ENCODE measurements around the gene SOX12.
"Not testable (repeated sequence)": the region's sequence is repeated elsewhere in the genome, so short reads cannot be mapped to it uniquely, and the experiment has no call there.

Gene SOX12

DNA sequence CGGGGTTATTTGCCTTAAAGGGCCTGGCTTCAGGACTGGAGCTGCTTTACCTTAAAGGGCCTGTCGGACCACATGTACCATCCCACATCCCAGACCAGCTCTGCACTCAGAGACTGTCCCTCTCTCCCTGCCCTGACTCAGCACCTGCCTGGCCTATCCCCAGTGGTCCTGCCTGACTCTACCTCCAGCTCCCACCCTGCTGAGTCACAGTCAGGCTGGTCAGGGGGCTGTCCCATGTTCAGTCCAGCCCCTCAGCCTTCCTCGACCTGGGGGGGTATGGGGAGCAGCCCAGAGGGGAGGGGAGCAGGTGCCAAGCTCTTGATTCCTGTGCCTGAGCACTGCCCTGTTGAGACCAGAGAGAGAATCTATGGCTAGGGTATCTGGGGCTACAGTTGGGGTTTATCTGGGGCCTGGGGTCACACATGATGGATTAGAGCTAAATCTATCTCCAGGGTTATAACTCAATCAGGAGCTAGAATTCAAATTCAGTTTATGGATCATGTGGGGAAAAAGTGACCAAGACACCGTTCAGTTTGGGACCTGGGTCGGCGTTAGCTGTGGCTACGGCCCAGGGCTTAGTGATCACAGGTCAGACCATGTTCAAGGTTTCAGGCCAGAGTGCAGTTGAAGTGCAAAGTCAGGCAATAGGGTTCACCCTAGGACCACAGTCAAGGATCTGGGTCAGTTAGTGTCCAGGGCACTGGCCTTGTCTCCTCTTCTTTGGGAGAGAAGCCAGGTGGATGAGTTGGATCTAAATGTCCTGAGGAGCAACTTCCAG lies 45.8 kb downstream of the SOX12 start:
- Histone ChIP-seq H3K4me1 (ENCODE audit: control insufficient read depth, insufficient read depth, low read length, poor library complexity, severe bottlenecking) (peaks cover 8% of the 10 kb centered on the region), H3K27me3 (replicated peaks; ENCODE audit: control insufficient read depth, insufficient read depth, low read length, poor library complexity, severe bottlenecking) (no peaks in the 10 kb centered on the region), H3K36me3 (ENCODE audit: control insufficient read depth, insufficient read depth, low read length) (no peaks in the 10 kb centered on the region), H3K9me3 (ENCODE audit: control insufficient read depth, low read length) (no peaks in the 10 kb centered on the region), H3K4me3 (ENCODE audit: insufficient read depth, low read depth, low read length, poor library complexity, severe bottlenecking) (no peak overlapping the region), H3K27ac (ENCODE audit: insufficient read depth, low read length, poor library complexity, severe bottlenecking) (no peak overlapping the region)
- DNase-seq: no peak

DNA sequence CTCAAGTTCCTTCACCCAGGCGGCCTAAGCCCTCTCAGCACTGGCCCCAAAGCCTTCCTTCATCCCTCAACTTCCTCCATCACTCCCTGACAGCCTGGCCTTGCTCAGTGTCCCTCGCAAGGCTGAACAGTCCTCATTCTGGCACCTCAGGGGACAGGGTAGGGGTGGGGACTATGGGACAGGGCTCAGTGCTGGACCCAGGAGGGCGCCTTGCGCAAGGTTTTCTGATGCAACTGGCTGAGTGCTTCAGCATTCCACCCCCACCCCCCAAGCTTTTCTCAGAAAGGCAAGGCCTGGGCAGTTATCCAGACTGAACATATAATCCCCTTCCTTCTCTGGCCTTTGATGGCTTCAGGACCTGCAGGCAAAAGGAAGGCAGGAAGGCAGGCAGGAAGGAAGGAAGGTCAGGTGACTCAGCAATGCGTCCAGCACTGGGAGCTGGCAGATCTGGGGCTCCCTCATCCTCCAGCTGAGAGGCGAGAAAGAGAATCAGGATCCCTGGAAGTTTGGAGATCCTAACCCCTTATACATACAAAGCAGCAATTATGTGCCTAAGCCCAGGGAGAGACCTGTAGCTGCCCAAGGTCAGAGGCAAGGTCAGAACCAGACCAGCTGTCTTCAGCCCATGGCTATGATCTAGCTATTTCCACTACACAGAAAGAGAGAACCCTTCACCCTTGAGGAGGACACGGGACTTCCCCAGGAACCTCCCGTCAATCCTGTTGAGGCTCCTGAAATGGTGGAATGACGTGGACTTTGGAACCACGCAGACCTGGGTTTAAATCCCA lies 46.6 kb downstream of the SOX12 start:
- Histone ChIP-seq H3K4me1 (ENCODE audit: control insufficient read depth, insufficient read depth, low read length, poor library complexity, severe bottlenecking) (peaks cover 4% of the 10 kb centered on the region), H3K36me3 (ENCODE audit: control insufficient read depth, insufficient read depth, low read length) (no peaks in the 10 kb centered on the region), H3K27ac (ENCODE audit: insufficient read depth, low read length, poor library complexity, severe bottlenecking) (no peak overlapping the region), H3K4me3 (ENCODE audit: insufficient read depth, low read depth, low read length, poor library complexity, severe bottlenecking) (no peak overlapping the region), H3K9me3 (ENCODE audit: control insufficient read depth, low read length) (no peaks in the 10 kb centered on the region), H3K27me3 (replicated peaks; ENCODE audit: control insufficient read depth, insufficient read depth, low read length, poor library complexity, severe bottlenecking) (no peaks in the 10 kb centered on the region)
- no peak for DNase-seq

DNA sequence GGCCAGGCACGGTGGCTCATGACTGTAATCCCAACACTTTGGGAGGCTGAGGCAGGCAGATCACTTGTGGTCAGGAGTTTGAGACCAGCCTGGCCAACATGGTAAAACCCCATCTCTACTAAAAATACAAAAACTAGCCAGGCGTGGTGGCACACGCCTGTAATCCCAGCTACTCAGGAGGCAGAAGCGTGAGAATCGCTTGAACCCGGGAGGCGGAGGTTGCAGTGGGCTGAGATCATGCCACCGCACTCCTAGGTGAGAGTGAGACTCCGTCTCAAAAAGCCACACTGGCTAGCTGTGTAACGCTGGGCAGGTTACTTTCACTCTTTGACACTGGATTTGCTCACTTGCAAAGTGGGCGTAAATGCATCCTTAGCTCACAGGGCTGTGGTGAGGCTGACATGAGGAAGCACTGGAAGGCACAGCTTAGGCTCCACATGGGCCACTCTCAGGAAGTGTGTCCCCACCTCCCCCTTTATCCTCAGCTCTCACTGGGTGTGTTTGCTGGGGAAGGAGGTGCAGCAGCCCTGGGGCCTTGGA lies 47.3 kb downstream of the SOX12 start:
- not testable (repeated sequence) for H3K27ac ChIP-seq (ENCODE audit: insufficient read depth, low read length, poor library complexity, severe bottlenecking); H3K9me3 ChIP-seq (ENCODE audit: control insufficient read depth, low read length); H3K36me3 ChIP-seq (ENCODE audit: control insufficient read depth, insufficient read depth, low read length); H3K27me3 ChIP-seq (replicated peaks; ENCODE audit: control insufficient read depth, insufficient read depth, low read length, poor library complexity, severe bottlenecking); H3K4me3 ChIP-seq (ENCODE audit: insufficient read depth, low read depth, low read length, poor library complexity, severe bottlenecking); DNase-seq; H3K4me1 ChIP-seq (ENCODE audit: control insufficient read depth, insufficient read depth, low read length, poor library complexity, severe bottlenecking)

DNA sequence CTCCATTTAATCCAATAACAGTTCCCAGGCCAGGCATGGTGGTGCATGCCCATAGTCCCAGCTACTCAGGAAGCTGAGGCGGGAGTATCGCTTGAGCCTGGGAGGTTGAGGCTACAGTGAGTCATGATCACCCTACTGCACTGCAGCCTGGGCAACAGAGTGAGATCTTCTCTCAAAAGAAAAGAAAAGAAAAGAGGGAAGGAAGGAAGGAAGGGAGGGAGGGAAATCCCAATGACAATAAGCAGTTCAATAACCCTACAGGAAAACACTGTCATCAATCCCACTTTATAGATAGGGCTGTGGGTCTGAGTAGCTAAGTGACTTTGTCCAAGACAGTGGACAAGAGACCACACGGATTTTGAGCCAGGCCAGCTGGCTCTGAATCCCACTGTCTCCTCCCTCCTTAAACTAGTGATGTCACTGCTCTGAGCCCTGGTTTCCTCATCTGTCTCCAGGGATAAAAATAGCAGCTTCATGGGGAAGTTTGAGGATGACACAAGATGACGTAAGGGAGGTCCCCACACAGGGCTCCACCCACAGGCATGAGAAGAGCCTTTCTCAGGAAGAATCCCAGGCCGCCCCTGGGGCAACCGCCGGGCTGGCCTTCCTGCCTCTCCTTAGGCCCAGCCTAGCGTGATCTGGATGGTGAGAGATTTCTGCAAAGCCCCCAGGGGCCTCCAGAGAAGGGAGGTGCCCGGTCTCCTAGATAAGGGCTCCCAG lies 48.0 kb downstream of the SOX12 start:
- no peaks in the 10 kb centered on the region for H3K9me3 ChIP-seq (ENCODE audit: control insufficient read depth, low read length)
- H3K4me3 ChIP-seq (ENCODE audit: insufficient read depth, low read depth, low read length, poor library complexity, severe bottlenecking): no peak overlapping the region
- H3K27me3 ChIP-seq (replicated peaks; ENCODE audit: control insufficient read depth, insufficient read depth, low read length, poor library complexity, severe bottlenecking): no peaks in the 10 kb centered on the region
- no peaks in the 10 kb centered on the region for H3K36me3 ChIP-seq (ENCODE audit: control insufficient read depth, insufficient read depth, low read length)
- no peak overlapping the region for H3K27ac ChIP-seq (ENCODE audit: insufficient read depth, low read length, poor library complexity, severe bottlenecking)
- H3K4me1 ChIP-seq (ENCODE audit: control insufficient read depth, insufficient read depth, low read length, poor library complexity, severe bottlenecking): peaks cover 4% of the 10 kb centered on the region
- no peak for DNase-seq

DNA sequence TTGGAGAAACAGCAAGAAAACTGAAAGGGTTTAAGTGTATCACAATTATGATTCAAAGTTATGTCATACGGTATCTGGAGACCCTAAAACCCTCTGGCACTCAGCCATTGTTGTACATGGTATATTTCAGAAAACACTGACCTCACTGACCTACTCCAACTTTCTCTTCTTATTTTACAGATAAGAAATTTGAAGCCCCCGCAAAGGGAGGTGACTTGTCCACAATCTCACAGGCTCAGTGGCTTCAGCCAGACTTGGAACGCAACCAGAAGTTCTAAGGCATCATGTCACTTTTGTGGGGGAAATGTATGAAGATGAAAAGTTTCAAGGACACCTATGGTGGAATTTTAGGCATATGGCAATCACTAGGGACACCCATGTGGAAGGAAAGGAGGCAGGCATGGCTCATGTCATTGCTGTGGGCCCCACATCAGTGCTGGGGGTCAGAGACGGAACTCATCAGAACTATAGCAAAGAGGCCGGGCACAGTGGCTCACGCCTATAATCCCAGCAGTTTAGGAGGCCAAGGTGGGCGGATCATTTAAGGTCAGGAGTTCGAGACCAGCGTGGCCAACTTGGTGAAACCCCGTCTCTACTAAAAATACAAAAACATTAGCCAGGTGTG lies 50.0 kb downstream of the SOX12 start:
- Histone ChIP-seq H3K27ac (ENCODE audit: insufficient read depth, low read length, poor library complexity, severe bottlenecking) (no peak overlapping the region), H3K27me3 (replicated peaks; ENCODE audit: control insufficient read depth, insufficient read depth, low read length, poor library complexity, severe bottlenecking) (no peaks in the 10 kb centered on the region)
- no peak for DNase-seq

DNA sequence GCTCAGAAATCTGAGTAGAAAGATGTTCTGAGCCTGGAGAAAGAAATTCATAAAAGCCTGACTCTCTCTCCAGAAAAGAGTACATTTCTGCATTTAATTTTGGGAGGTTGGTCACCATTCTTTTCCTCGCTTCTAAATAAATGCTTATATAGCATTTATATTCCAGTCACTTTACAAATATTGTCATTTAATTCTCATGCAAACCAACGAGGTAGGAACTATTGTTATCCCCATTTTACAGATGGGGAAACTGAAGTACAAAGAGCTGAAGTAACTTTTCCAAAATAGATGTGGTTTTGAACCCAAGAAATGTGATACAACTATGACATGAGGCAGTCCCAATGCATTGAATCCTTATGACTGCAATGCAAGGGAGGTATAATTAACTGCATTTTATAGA lies 50.7 kb downstream of the SOX12 start:
- Histone ChIP-seq H3K27me3 (replicated peaks; ENCODE audit: control insufficient read depth, insufficient read depth, low read length, poor library complexity, severe bottlenecking) (no peaks in the 10 kb centered on the region), H3K4me1 (ENCODE audit: control insufficient read depth, insufficient read depth, low read length, poor library complexity, severe bottlenecking) (peaks cover 4% of the 10 kb centered on the region), H3K9me3 (ENCODE audit: control insufficient read depth, low read length) (no peaks in the 10 kb centered on the region), H3K27ac (ENCODE audit: insufficient read depth, low read length, poor library complexity, severe bottlenecking) (no peak overlapping the region), H3K4me3 (ENCODE audit: insufficient read depth, low read depth, low read length, poor library complexity, severe bottlenecking) (no peak overlapping the region), H3K36me3 (ENCODE audit: control insufficient read depth, insufficient read depth, low read length) (no peaks in the 10 kb centered on the region)
- DNase-seq: no peak

More for the DNA sequence above, 50.0 kb downstream of the SOX12 start:
- Histone ChIP-seq H3K36me3 (ENCODE audit: control insufficient read depth, insufficient read depth, low read length) (no peaks in the 10 kb centered on the region), H3K4me1 (ENCODE audit: control insufficient read depth, insufficient read depth, low read length, poor library complexity, severe bottlenecking) (peaks cover 4% of the 10 kb centered on the region), H3K4me3 (ENCODE audit: insufficient read depth, low read depth, low read length, poor library complexity, severe bottlenecking) (no peak overlapping the region), H3K9me3 (ENCODE audit: control insufficient read depth, low read length) (no peaks in the 10 kb centered on the region)

DNA sequence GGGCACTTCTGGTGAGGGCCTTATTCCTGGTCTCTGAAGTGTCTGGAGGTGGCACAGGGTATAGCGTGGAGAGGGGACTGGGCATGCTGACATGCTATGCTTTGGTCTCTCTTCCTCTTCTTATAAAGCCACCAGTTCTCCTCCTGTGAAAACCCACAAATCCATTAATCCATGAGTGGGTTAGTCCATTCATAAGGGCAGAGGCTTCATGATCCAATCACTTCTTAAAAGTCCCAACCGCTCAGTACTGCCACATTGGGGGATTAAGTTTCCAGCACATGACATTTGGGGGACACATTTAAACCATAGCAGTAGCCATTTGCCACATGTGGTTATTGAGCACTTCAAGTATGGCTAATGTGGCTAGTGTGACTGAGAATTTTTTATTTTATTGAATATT lies 51.4 kb downstream of the SOX12 start:
- H3K36me3 ChIP-seq (ENCODE audit: control insufficient read depth, insufficient read depth, low read length): no peaks in the 10 kb centered on the region
- H3K9me3 ChIP-seq (ENCODE audit: control insufficient read depth, low read length): no peaks in the 10 kb centered on the region
- DNase-seq: no peak
- no peaks in the 10 kb centered on the region for H3K27me3 ChIP-seq (replicated peaks; ENCODE audit: control insufficient read depth, insufficient read depth, low read length, poor library complexity, severe bottlenecking)
- peaks cover 4% of the 10 kb centered on the region for H3K4me1 ChIP-seq (ENCODE audit: control insufficient read depth, insufficient read depth, low read length, poor library complexity, severe bottlenecking)
- no peak overlapping the region for H3K4me3 ChIP-seq (ENCODE audit: insufficient read depth, low read depth, low read length, poor library complexity, severe bottlenecking)
- H3K27ac ChIP-seq (ENCODE audit: insufficient read depth, low read length, poor library complexity, severe bottlenecking): no peak overlapping the region

DNA sequence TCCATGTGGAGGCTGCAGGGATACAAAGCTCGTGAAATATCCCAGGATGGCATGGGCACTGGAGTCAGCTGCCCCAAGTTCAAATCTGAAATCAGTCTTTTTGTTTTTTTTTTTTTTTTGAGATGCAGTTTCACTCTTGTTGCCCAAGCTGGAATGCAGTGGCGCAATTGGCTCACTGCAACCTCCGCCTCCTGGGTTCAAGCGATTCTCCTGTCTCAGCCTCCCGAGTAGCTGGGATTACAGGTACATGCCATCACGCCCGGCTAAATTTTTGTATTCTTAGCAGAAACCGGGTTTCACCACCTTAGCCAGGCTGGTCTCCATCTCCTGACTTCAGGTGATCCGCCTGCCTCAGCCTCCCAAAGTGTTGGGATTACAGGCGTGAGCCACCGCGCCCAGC lies 52.2 kb downstream of the SOX12 start:
- DNase-seq; H3K36me3 ChIP-seq (ENCODE audit: control insufficient read depth, insufficient read depth, low read length); H3K27me3 ChIP-seq (replicated peaks; ENCODE audit: control insufficient read depth, insufficient read depth, low read length, poor library complexity, severe bottlenecking); H3K9me3 ChIP-seq (ENCODE audit: control insufficient read depth, low read length); H3K4me3 ChIP-seq (ENCODE audit: insufficient read depth, low read depth, low read length, poor library complexity, severe bottlenecking); H3K4me1 ChIP-seq (ENCODE audit: control insufficient read depth, insufficient read depth, low read length, poor library complexity, severe bottlenecking); H3K27ac ChIP-seq (ENCODE audit: insufficient read depth, low read length, poor library complexity, severe bottlenecking): not testable (repeated sequence)

DNA sequence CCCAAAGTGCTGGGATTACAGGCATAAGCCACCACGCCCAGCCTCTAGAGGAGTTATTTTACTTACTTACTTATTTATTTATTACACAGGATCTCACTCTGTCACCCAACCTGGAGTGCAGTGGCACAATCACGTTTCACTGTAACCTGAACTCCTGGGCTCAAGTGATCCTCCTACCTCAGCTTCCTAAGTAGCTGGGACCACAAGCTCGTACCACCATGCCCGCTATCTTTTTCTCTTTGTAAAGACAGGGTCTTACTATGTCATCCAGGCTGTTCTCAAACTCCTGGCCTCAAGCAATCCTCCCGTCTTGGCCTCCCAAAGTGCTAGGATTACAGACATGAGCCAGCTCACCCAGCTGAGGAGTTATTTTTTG lies 53.6 kb downstream of the SOX12 start:
- no peak for DNase-seq
- Histone ChIP-seq H3K36me3 (ENCODE audit: control insufficient read depth, insufficient read depth, low read length) (no peaks in the 10 kb centered on the region), H3K27ac (ENCODE audit: insufficient read depth, low read length, poor library complexity, severe bottlenecking) (no peak overlapping the region), H3K9me3 (ENCODE audit: control insufficient read depth, low read length) (no peaks in the 10 kb centered on the region), H3K27me3 (replicated peaks; ENCODE audit: control insufficient read depth, insufficient read depth, low read length, poor library complexity, severe bottlenecking) (no peaks in the 10 kb centered on the region), H3K4me3 (ENCODE audit: insufficient read depth, low read depth, low read length, poor library complexity, severe bottlenecking) (no peak overlapping the region), H3K4me1 (ENCODE audit: control insufficient read depth, insufficient read depth, low read length, poor library complexity, severe bottlenecking) (no peaks in the 10 kb centered on the region)

Measured in effector memory CD4-positive, alpha-beta T cell (primary cell).